HG03342 (cell line): ENCODE data around the gene ARID1B.

Experiments used
- ATAC-seq: cut with Tn5 transposase; IDR thresholded peaks from one replicate; pipeline ENCODE4 v1.9.1; 2021; ENCODE audit warnings: mild to moderate bottlenecking, moderate library complexity; ENCODE audit not compliant: unreplicated experiment

Gene ARID1B

DNA sequence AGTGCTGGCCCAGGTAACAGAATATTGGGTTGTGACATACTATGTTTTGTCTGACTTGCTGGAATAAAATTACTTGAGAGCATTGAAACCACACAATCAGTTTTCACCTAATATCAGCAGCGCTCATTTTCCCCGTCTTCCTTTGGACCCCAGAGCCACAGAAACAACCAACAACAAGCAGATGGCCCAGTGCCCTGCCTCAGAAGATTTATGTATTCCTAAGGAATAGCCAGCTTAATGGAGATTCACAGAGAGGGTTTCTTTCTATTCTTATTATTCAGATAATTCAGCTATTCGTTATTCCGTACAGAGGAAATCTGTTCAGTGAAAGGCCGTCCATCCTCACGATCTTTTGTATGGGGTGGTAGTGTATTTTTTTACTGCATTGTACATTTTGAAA lies 391.3 kb downstream of the ARID1B start:
- no peak for ATAC-seq

DNA sequence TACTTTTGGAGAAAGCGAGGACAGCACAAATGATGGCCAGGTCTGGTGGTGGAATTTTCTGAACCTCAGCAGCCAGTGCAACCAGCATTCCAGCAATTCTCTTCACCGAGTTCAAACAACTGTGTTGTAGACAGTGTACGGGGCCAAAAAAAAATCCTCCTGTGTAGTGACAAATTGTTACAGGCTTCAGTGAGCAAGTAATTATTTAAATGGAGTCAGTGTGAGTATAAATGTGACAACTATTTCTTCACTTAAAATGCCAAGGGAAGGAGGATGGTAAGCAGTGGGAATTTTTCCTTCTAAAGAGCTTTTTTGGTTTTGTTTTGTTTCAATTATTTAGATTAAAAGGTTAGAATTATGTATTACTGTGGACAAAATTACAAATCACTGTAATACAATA lies 392.0 kb downstream of the ARID1B start:
- ATAC-seq = no peak

DNA sequence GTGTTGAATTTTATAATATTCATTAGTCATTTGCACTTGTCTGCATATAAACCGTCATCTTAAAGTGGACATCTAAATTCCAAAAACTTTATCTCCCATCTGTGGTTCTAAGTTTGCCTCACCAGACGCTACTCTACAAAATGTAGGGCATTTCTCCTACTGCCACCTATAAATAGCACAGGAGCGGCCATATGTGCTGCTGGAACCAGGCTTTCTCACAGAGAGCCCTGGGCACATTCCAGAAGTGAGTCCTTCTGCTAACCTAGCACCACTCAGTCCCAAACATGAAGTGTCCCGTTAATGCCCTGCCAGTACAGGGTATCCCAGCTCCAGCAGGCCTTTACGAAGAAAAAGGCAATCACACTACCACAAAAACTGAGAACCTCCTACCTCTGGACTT lies 392.5 kb downstream of the ARID1B start:
- no peak for ATAC-seq

DNA sequence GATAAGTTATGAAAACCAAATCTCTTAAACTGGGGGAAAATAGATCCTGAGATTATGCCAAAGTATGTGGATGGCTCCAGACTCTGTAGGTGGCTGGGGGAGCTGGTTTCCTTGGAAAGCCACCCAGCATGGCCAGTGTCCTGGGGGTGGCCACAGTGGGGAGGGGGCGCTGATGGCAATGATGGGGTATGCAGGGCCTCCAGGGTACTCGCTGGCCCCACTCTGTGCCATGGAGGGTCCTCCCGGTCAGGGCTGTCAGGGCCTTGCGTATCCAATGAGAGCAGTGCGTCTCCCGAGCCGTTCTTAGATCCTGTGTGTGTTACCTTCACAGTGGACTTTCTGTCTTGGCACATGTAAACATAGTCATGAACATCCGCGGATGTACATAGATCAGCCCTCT lies 393.4 kb downstream of the ARID1B start:
- ATAC-seq = no peak

DNA sequence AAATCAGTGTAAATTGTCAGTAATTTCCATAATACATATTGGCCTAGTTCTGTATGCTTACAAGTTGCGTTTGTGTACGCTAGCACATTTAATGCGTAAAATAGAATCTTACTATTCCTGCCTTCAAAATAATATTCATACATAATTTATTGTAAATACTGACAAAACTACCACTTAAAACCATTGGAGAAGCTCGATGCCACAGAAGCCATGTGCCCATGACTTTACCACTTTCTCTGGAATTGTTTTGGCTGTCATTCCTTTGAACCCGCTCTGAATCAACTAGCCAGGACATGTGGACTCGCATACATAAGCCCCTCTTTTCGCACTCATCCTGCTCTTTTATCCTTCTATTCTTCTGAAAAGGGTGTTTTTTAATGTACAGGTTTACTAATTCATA lies 394.6 kb downstream of the ARID1B start:
- no peak for ATAC-seq

DNA sequence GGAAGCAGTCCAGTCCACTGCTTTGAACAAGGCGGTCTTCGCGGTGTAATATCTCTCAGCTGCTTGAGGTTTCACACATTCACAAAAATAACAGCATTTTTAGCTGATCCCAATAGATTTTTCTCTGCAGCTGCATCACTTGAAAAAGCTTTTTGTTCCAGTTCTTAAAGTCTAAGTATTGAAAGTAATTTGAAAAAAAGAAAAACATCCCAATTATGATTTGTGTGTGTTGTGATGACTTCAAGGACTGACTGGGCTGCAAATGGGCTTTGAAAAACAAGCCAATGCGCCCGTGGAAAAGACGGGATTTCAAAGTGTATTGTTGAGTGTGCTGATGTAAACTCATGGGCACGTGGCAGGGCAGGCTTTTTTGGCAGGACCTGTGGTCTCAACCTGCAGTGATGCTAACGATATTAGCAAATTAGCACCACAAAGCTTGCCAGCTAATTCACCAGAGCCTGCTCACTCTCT lies 395.1 kb downstream of the ARID1B start:
- ATAC-seq = no peak

DNA sequence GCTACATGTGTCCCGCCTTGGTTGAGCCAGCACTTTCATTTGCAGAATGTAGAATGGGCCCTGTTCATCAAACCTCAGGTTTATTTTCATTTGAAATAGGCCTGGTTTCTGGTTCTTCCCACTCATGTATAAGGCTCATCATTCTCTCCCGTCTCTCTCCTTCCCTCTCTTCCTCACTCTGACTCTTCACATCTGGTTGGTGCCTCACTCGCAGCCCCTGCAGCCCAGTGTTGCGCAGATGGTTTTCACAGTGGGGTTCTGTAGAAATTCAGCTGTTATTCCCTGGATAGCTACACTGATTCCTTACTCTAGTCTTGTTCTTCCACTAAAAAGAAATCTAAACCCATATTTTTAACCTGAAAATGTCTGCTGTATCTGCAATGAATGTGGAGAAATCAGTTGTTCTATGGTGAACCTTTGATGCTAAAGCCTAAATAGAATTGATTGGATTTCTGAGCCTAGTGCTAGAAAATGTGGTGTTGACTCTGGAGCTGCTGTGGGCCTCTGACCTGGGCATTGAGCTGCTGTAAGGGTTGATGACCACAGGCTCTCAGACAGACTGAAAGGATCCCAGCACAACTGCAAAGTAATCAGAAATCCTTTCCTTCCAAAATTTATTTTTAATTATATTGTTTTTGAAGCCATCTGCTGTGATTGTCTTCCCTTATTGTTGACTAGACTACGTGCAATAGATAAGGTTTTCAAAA lies 395.8 kb downstream of the ARID1B start:
- no peak for ATAC-seq

DNA sequence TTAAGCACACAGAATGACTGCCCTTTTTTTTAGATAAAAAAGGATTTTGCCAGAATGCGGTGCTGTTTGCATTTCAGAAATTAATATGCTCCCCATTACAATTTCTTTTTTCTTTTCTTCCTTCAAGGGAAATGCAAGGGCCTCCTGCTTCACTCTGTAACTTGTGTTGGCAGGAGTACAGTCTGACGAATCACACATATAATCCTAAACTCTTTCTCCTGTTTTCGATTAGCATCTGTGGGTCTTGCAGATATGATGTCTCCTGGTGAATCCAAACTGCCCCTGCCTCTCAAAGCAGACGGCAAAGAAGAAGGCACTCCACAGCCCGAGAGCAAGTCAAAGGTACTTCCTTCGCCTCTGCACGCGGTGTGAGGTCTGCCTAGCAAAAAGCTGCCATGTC lies 396.6 kb downstream of the ARID1B start:
- ATAC-seq = no peak

DNA sequence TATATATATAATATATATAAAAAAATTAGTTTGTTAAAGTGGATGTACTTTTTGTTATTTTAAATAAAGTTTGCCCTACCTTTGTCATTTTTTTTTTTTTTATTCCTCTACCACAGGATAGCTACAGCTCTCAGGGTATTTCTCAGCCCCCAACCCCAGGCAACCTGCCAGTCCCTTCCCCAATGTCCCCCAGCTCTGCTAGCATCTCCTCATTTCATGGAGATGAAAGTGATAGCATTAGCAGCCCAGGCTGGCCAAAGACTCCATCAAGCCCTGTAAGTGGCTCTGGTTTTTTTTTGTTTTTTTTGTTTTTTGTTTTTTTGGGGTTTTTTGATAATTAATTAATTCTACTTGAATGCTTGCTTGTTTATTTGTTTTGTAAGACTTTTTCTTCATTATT lies 397.6 kb downstream of the ARID1B start:
- ATAC-seq = no peak

DNA sequence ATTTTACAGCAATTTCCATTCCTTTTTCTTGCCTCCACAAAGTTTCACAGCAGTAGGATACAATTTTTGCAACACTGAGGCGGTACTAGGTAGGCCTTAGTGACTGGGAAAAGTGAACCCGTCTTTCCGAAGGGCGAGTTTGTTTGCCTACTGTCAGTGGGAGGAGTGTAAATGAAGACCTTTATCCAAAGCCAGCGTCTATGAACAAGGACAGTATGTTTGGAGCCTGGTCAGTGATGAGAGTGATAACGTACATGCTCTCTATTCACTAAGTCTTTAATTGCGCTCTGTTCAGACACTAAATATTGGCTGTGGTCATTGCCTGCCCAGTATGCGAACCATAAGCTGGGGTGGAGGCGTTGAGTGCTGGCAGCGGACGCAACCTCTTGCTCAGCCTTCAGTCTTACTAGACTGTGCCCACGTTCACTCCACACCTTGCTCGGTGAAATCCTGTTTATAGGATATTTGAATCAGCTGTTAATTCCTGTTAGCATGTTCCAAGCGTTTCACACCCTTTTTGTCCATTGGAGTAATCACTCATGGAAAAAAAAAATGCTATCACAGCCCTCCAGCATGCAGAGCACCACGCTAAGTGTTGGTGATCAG lies 400.7 kb downstream of the ARID1B start:
- ATAC-seq = no peak

DNA sequence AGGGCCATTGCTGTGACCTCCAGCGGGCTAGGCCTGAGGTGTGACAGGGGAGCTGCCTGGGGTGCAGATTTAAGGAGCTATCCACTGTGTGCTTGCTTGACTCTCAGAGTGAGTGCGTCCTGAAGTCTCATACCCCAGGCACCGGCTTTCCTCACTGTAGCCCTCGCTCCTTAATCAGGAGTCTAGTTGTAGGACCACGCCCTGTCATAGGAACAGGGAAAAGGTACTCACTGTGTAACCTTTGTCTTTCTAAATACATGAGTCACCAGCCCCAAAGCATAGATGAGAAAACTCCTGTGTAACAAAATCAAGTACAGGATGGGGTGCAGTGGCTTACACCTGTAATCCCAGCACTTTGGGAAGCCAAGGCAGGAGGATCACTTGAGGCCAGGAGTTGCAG lies 404.5 kb downstream of the ARID1B start:
- ATAC-seq = no peak

DNA sequence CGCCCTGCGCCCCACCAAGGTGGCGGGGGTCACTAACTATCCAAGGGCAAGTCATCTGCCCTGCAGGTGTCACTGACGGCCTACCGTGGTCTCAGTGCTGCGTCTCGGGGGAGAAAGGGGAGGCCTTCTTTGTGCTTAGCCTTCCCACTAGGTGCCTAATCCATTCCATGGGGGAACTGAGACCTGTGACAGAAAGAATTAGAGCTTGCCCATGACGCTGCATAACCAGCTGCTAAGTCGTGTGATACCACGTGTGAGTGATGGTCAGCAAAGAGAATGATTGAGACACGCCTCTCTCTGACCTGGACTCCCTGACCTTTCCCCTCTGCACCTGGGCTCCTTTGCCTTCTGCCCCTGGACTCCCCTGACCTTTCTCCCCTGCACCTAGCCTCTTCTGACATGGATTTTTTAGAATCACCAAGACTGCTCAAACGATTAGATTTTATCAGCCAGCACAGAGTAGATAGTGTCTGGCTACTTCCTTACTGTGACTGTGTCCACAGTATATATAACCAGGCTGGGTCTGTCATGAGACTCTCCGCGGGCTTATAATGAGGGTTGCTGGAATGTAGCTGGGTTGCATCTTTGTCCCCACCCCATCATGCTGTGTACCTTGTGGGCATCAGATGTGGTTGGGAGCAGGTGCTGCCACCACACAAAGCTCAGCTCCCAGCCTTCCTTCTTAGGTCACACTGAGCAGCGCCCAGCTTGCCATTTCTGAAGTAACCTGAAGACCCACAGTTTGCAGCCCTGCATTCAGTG lies 405.5 kb downstream of the ARID1B start:
- no peak for ATAC-seq

DNA sequence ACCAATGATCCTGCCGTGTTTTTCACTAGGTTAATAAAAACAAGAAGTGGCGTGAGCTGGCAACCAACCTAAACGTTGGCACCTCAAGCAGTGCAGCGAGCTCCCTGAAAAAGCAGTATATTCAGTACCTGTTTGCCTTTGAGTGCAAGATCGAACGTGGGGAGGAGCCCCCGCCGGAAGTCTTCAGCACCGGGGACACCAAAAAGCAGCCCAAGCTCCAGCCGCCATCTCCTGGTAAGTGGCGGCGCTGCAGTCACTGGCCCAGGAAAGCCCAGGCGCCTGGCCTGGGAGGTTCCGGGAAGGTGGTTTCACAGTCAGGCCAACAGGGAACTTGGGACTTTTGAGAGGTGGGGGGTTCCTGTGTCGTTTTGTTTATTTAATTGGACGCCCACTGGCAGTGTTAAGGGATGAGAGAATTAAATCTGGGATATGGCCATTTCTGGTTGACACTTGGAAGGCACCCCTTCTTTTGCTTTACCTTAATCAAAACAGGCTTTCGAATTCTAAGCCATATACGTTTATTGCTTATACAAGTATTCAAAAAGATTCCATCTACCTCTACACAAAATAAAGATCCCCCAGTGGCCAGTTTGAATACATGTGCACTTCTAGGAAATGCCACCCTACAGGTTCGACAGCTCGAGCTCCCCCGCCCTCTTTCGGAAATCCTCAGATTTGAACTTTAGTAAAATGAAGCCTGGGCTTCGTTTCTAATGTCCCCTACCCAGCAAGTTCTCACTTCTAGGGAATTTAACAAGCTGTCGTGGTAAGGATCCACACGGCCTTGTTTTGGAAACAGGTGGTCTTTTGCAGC lies 407.2 kb downstream of the ARID1B start:
- no peak for ATAC-seq

DNA sequence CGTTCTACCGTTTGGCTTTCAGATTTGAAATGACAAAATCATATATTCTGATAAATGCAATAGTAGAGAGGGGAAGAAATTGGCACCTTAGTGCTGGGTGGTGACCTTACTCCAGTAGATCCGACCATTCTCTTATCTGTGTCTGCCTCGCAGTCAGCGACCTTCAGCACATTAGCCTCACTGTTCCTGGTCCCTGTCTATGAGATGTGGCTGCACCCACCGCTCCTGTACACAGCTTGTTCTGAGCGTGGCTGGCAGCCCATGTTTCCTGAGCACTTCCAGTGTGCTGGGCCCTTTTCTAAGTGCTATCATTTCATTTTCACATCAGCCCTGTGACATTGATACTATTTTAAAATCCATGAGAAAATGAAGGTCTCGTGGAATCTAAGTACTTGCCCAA lies 408.0 kb downstream of the ARID1B start:
- no peak for ATAC-seq

DNA sequence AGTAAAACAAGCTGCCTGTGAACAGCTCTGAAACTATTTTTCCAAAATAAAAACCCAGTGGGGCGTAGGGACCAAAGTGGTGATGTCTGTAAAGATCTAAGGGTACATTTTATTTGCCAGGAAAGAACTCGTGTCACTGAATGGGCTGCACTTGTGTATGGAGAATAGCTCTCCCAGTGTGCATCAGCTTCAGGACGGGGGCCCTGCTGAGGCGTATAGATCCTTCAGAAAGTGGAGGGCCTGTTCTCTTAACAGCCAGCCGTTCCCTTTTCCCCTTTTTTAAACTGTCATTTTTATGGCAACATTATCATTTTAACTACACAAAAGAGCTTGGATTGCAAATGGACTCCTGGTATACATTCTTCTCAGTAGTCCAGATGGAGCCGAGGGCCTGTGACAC lies 408.8 kb downstream of the ARID1B start:
- no peak for ATAC-seq

DNA sequence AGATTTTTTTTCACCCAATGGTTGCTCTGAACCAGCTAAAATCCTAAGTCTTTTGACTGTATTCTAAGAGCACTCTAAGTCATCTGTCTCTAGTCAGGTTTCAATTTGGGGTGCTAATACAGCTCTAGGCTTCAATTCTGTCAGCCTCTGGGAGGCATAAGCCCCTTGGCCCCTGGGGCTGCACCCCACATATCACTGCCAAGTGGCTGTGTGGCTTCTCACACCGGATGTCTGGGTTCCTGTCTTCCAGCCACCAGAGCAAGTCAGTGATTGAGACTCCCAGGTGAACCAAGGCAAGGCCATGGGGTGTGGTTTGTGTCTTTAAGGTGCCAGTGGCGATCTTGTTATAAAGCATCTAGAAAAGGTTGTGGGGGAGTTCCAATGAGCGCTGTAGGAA lies 409.6 kb downstream of the ARID1B start:
- no peak for ATAC-seq

DNA sequence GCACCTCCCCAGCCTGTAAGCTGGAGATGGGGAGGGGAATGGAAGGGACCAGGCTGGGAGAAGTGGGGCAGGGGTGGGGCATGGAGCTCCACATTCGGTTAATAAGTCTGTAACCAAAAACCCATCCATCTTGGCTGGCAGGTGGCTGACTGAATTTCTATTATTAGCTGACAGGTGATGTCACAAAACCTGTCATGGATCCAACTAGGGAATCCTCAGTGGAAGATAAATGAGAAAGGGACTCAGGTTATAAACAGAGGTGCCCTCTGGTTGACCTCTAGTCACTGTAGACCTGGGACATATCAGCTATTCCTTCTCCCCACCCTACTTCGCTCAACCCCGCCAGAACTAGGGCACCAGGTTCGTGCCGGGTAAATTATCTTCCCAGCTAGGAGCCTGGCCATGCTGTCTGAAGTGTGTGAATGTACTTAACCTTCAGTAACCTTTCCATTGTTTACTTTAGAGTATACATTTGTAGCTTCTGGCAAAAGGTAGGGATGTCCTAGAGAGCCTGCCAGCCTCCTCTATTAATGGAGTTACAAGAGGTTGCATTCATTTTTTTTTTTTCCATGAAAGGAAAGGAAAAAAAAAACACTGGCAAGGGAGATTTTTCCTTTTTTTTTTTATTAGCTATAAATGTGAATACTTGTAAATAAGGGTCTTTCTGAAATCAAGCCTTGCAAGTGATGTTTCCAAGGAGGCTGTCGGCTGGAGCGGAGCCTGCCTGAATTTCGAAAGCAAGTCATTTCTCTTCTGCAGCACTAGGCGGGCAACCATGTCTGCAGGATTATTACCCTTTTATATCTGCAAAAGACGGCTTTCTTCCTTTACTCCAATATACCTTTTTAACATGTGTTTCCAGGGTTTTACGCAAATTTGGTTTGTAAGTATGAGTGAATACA lies 410.3 kb downstream of the ARID1B start:
- ATAC-seq = no peak

DNA sequence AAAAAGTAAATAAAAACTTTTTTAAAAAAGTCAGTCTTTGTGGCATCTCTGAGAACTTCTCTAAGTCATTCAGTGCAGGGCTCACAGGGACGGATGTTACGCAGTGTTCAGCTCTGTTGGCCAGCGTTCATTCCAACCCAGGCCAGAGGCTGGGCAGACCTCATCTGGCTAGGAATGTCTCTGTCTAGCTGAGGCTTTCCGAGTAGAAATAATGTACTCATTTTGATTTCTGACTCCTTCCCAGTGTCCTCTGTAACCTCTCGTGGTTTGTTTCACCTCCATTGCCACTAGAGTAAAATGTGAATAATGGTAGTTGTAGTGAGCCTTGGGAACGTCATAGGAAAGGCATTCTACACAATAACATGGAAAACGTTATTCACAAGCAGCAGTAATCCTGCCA lies 411.0 kb downstream of the ARID1B start:
- ATAC-seq = no peak

DNA sequence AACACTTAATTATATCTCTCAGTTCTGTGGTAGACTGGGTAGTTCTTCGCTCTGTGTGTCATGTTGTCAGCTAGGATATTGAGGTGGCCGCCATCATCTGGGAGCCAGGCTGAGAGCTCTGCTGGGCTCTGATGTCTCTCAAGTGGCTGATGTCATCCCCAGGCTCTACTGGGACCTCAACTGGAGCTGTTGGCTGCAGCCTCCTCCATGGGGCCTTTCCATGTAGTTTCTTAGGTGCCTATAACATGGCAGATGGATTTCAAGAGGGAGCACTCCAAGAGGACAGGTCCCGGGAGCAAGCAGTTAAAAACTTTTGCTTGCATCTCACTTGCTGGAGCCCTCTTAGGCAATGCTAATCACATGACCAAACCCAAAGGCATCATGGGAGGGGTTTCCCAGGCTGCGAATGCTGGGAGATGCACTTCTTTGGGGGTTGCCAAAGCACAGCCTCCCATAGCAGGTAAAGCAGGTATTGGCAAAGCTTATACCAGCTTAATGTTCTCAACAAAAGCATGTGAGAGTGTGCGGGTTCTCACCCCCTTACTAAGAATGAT lies 416.3 kb downstream of the ARID1B start:
- no peak for ATAC-seq

DNA sequence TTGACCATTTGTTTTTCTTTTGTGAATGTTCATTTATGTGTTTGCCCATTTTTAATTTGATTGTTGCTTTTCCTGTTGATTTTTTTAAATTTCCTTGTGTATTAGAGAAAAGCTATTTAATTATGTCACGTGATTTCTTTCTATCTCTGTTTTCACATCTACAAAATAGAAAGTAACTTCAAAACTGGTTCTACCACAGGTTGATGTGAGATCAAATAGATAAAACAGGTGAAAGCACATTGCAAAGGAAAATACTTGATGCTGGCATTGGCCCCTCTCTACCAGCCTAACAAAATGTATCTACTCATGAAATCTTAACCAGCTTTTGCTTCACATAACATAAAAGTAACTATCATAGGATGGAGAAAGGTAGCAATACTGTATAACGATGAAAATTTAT lies 416.9 kb downstream of the ARID1B start:
- ATAC-seq = no peak
